AG08395 (cell line): ENCODE data around the gene SWI5.

ENCODE experiments used
- DNase-seq: peaks from one replicate; pipeline ENCODE4 v3.0.0; 2012; ENCODE audit warnings: mixed read lengths, low spot score

Gene SWI5

DNA sequence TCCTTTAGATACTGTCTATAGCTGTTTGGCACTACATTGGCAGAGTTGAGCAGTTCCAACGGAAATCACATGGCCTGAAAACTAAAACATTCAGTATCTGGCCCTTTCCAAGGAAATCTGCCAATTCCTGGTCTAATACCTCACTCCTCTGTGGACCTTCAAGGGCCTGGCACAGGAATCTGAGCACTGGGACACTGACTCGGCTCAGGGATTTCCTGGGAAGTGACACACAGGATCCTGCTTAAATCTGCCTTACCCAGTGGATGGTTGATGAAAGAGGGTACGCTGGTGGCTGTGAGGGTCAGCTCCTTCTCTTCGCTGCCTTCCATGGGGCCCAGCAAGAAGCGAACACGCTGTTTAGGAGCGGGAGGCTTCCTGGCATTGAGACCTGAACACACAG lies 45.3 kb downstream of the SWI5 start:
- DNase-seq, result no peak

DNA sequence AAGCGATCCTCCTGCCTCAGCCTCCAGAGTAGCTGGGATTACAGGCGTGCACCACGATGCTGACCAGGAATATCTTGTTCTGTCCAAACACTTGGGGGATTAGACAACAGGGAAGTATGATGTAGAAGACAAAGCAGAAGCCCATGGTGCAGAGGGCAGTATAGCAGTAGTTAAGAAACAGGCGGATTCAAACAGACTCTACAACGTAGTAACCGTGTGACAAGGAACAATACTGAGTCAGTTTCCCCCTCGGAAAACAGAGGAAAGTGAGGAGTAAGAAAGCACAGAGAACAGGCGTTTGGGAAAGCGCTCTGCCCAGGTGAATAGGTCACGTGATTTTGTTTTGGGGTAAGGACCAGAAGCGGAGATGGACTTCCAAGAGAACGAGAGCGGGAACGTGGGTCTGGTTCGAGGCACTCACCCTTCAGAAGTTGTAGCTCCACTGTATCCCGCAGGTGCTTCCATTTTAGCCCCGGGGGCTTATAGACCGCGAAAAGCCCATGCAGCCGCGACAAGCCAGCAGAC lies 45.9 kb downstream of the SWI5 start:
- DNase-seq, result no peak

DNA sequence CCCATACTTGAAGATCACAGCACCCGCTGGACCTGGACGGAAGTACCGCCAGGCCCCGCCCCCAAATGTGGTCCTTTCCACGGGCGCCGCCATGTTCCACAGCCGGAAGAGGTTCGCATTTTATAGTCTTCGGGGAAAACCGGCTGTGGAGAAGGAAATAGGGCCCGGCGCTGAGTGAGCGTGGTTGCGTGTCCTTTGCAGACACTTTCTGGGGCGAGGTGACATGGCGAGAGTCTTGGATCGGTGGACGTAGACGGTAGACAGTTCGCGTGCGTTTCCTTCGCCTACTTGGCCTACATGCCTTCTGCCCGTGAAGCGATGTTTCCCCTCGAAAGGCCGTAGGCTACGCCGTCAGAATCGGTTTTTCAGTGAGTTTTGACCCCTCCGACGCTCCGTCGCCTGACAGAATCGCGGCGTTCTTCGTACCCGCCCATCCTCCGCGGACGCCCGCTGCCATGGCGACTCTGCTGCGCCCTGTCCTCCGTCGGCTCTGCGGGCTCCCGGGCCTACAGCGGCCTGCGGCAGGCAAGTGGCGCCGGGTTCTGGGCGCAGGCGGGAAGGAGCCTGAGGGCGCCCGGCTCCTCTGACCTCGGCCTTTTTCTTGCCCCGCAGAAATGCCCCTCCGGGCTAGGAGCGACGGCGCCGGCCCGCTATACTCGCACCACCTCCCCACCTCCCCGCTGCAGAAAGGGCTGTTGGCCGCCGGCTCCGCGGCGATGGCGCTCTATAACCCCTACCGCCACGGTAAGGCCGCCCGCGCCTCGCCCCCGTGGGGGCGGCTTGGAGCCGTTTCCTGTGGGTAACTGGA lies 46.5 kb downstream of the SWI5 start, which contains the start of the genes COQ4 and TRUB2:
COQ4 (plus strand) TSS at position 436 of the 808 bp plus-strand sequence; CDS start at position 456, 20 bp downstream.
TRUB2 (minus strand) TSS at position 44 of the 808 bp plus-strand sequence; CDS start at position 5, 39 bp downstream.
- DNase-seq, result peak; percentile 95

DNA sequence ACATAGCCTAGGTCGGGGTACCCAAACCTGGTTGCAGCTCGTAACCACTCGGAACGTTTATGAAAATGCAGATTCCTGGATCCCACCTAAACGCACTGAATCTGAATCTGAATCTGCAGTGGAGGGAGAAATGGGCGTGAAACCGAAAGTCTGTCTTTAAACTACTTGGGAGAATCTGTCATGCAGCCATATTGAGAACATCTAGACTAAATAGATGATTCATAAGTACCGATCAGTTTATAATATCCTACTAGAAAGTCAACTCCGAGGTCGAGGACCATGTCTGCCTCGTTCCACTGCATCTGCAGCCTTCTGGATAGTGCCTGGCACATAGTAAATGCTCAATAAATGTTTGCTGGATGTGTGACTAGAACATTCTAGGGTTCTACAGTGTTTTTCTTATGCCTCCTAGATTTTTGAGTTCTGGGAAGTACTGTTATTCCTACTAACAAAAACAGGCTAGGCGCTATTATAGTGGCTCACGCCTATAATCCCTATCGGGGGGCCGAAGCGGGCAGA lies 47.2 kb downstream of the SWI5 start:
- DNase-seq, result peak; percentile 52

DNA sequence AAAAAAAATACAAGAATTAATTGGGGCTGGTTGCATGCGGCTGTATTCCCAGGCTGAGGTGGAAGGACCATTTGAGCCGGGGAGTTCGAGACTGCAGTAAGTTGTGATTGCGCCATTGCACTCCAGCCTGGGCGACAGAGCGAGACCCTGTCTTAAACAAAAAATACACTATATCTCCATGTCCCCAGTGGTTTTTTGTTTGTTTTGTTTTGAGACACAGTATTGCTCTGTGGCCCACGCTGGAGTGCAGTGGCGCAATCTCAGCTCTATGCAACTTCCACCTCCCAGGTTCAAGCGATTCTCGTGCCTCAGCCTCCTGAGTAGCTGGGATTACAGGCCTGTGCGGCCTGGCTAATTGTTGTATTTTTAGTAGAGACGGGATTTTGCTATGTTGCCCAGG lies 47.7 kb downstream of the SWI5 start:
- DNase-seq, result no peak

GRCh38 chr9:128324401-128324800 lies 48.3 kb downstream of the SWI5 start:
- no peak for DNase-seq

GRCh38 chr9:128325629-128326028 lies 49.6 kb downstream of the SWI5 start:
- DNase-seq, result no peak

GRCh38 chr9:128333451-128333869 lies 57.4 kb downstream of the SWI5 start:
- no peak for DNase-seq

DNA sequence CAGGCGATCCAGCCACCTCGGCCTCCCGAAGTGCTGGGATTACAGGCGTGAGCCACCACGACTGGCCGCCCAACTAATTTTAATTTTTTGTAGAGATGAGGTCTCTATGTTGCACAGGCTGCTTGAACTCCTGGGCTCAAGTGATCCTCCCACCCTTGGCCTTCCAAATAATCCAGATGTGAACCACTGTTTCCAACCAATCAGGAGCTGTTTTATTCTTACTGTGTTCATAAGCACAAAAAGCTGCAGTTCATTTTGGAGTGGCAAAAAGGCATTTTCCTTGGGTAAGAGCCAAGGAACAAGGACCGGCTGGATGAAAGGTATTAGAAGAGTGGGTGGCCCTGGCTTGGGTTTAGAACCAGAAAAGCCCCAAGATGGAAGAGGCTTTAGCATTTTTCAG lies 59.1 kb downstream of the SWI5 start:
- DNase-seq, result no peak

- no peak for DNase-seq
Measured at GRCh38 chr9:128335914-128336313, 59.8 kb downstream of the SWI5 start.

GRCh38 chr9:128337936-128338335 lies 61.9 kb downstream of the SWI5 start:
- no peak for DNase-seq
